ENCODE data around the gene NOL3. TPM values are rescaled to one million over a fixed set of nuclear protein-coding genes. Genes with fewer than 3 reads are reported as not detected.
"Not testable (repeated sequence)": the region's sequence is repeated elsewhere in the genome, so short reads cannot be mapped to it uniquely, and the experiment has no call there.

Gene NOL3
- total RNA-seq = 0.54 TPM

GRCh38 chr16:67170168-67170948 lies at the start of gene NOL3:
TSS of gene NOL3 (plus strand) at chr16:67170538.
- DNase-seq (ENCODE audit: low read depth in 2 of 3, low spot score in 2 of 3) = no peak

GRCh38 chr16:67122799-67123198 lies 47.5 kb upstream of the NOL3 start:
- DNase-seq (ENCODE audit: low read depth in 2 of 3, low spot score in 2 of 3) = not testable (repeated sequence)

GRCh38 chr16:67128417-67128816 lies 41.9 kb upstream of the NOL3 start:
- DNase-seq (ENCODE audit: low read depth in 2 of 3, low spot score in 2 of 3) = no peak

- no peak for DNase-seq (ENCODE audit: low read depth in 2 of 3, low spot score in 2 of 3)
Observed at GRCh38 chr16:67128887-67129286, 41.5 kb upstream of the NOL3 start.

- no peak for DNase-seq (ENCODE audit: low read depth in 2 of 3, low spot score in 2 of 3)
Observed at GRCh38 chr16:67129422-67129821, 40.9 kb upstream of the NOL3 start.

GRCh38 chr16:67137605-67138004 lies 32.7 kb upstream of the NOL3 start:
- DNase-seq (ENCODE audit: low read depth in 2 of 3, low spot score in 2 of 3) = no peak

GRCh38 chr16:67141391-67141790 lies 28.9 kb upstream of the NOL3 start:
- no peak for DNase-seq (ENCODE audit: low read depth in 2 of 3, low spot score in 2 of 3)

- DNase-seq (ENCODE audit: low read depth in 2 of 3, low spot score in 2 of 3) = no peak
Observed at GRCh38 chr16:67142342-67142741, 28.0 kb upstream of the NOL3 start.

GRCh38 chr16:67144943-67145342 lies 25.4 kb upstream of the NOL3 start:
- no peak for DNase-seq (ENCODE audit: low read depth in 2 of 3, low spot score in 2 of 3)

- DNase-seq (ENCODE audit: low read depth in 2 of 3, low spot score in 2 of 3) = no peak
Observed at GRCh38 chr16:67145746-67146145, 24.6 kb upstream of the NOL3 start.

GRCh38 chr16:67146523-67147357 lies 23.6 kb upstream of the NOL3 start:
- DNase-seq (ENCODE audit: low read depth in 2 of 3, low spot score in 2 of 3) = no peak

- DNase-seq (ENCODE audit: low read depth in 2 of 3, low spot score in 2 of 3) = no peak
Observed at GRCh38 chr16:67147437-67148140, 22.7 kb upstream of the NOL3 start.

GRCh38 chr16:67148221-67148620 lies 22.1 kb upstream of the NOL3 start:
- no peak for DNase-seq (ENCODE audit: low read depth in 2 of 3, low spot score in 2 of 3)

GRCh38 chr16:67148656-67149275 lies 21.6 kb upstream of the NOL3 start:
- DNase-seq (ENCODE audit: low read depth in 2 of 3, low spot score in 2 of 3) = no peak

- DNase-seq (ENCODE audit: low read depth in 2 of 3, low spot score in 2 of 3) = no peak
Observed at GRCh38 chr16:67149276-67150046, 20.9 kb upstream of the NOL3 start.

- DNase-seq (ENCODE audit: low read depth in 2 of 3, low spot score in 2 of 3) = peak in 2 of 3 donors; percentile 70 to 80
Observed at GRCh38 chr16:67150047-67150832, 20.1 kb upstream of the NOL3 start.

- peak in 1 of 3 donors; percentile 57 for DNase-seq (ENCODE audit: low read depth in 2 of 3, low spot score in 2 of 3)
Observed at GRCh38 chr16:67150833-67151396, 19.4 kb upstream of the NOL3 start, which contains the start of gene B3GNT9. TSS of gene B3GNT9 (minus strand) at chr16:67150998. CDS start at chr16:67150485, 513 bp downstream.

GRCh38 chr16:67151431-67152097 lies 18.8 kb upstream of the NOL3 start:
- DNase-seq (ENCODE audit: low read depth in 2 of 3, low spot score in 2 of 3) = no peak
